K562 (cell line): ENCODE results near the gene AFDN.

Experiments used
- CEBPG ChIP-seq, 3 experiments: fragments of 200-800 bp in 1 of 3; sonication (Bioruptor generic) in 1 of 3; sonication (generic) in 1 of 3; formaldehyde crosslinking in 1 of 3; IDR thresholded peaks in 2 of 3; conservative IDR thresholded peaks in 1 of 3; 2 replicates each; pipeline versions ENCODE4 v1.6.1 to v1.8.0; 2016 to 2022; ENCODE audit warnings: missing compliant biosample characterization in 2 of 3, missing genetic modification characterization in 2 of 3, mild to moderate bottlenecking in 1 of 3, missing genetic modification reagents in 1 of 3
- MAZ ChIP-seq, 2 experiments: fragments of 450-650 bp in 1 of 2; sonication (generic) in 1 of 2; formaldehyde crosslinking; IDR thresholded peaks in 1 of 2; conservative IDR thresholded peaks in 1 of 2; 2 replicates each; pipeline versions ENCODE4 v1.4.0 to v1.5.0; 2020; ENCODE audit warnings: mild to moderate bottlenecking in 1 of 2, missing genetic modification reagents in 1 of 2
- POLR2A ChIP-seq: fragments of 450-650 bp; conservative IDR thresholded peaks from 2 replicates; pipeline ENCODE4 v1.6.1; 2016
- SMARCA5 ChIP-seq: fragments of 450-650 bp; IDR thresholded peaks from 2 replicates; pipeline ENCODE4 v1.6.1; 2016
- TF ChIP-seq, protein P1 (sequence below), 3 experiments: IDR thresholded peaks in 2 of 3; conservative IDR thresholded peaks in 1 of 3; 2 replicates each; pipeline ENCODE4 v1.5.1; 2011 to 2012; ENCODE audit warnings: low read length in 3 of 3, mild to moderate bottlenecking in 3 of 3, control low read depth in 2 of 3, improper control_type of control experiment in 1 of 3, inconsistent platforms in 1 of 3, low read depth in 1 of 3, mixed read lengths in 1 of 3, moderate library complexity in 1 of 3; ENCODE audit not compliant: insufficient read depth in 2 of 3

DNA sequence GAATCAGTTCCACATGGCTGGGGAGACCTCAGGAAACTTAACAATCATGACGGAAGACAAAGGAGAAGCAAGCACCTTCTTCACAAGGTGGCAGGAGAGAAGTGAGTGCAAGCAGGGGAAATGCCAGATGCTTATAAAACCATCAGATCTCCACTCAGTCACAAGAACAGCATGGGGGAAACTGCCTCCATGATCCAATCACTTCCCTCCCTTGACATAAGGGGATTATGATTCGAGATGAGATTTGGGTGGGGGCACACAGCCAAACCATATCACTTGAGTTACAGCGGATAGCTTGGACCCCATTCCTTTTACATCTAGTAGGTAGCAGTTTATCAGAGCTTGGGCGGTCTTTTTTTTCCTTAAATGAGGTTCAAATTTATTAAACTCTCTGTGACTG is 19.1 kb downstream of the AFDN start:
- TF ChIP-seq, protein P1, sequence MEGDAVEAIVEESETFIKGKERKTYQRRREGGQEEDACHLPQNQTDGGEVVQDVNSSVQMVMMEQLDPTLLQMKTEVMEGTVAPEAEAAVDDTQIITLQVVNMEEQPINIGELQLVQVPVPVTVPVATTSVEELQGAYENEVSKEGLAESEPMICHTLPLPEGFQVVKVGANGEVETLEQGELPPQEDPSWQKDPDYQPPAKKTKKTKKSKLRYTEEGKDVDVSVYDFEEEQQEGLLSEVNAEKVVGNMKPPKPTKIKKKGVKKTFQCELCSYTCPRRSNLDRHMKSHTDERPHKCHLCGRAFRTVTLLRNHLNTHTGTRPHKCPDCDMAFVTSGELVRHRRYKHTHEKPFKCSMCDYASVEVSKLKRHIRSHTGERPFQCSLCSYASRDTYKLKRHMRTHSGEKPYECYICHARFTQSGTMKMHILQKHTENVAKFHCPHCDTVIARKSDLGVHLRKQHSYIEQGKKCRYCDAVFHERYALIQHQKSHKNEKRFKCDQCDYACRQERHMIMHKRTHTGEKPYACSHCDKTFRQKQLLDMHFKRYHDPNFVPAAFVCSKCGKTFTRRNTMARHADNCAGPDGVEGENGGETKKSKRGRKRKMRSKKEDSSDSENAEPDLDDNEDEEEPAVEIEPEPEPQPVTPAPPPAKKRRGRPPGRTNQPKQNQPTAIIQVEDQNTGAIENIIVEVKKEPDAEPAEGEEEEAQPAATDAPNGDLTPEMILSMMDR (IDR thresholded peaks at IDR 0.05 in 2 of 3, conservative IDR thresholded peaks at IDR 0.05 in 1 of 3; ENCODE audit: insufficient read depth in 2 of 3, low read depth in 1 of 3, low read length in 3 of 3), result no peak
- no peak for TF ChIP-seq POLR2A
- TF ChIP-seq MAZ (CRISPR knock-in tag; conservative IDR thresholded peaks at IDR 0.05 in 1 of 2, IDR thresholded peaks at IDR 0.05 in 1 of 2), result no peak
- no peak for TF ChIP-seq SMARCA5
- no peak for TF ChIP-seq CEBPG (CRISPR knock-in tag; IDR thresholded peaks at IDR 0.05)
- no peak for TF ChIP-seq CEBPG (tag; conservative IDR thresholded peaks at IDR 0.05 in 1 of 2, IDR thresholded peaks at IDR 0.05 in 1 of 2)
